Breast epithelium (tissue), 3 donors: ENCODE results near the gene CDH1.

Experiments used
- POLR2A ChIP-seq: fragments of 450-650 bp; IDR thresholded peaks from one replicate; pipeline ENCODE4 v1.6.1; 2016; ENCODE audit warnings: antibody characterized with exemption, mild to moderate bottlenecking, moderate library complexity
- TF ChIP-seq, protein P1 (sequence below), 3 donors: fragments of 450-650 bp; IDR thresholded peaks; one replicate each; pipeline ENCODE4 v1.5.1; 2016 to 2017; ENCODE audit warnings: antibody characterized with exemption in 3 of 3, mild to moderate bottlenecking in 3 of 3, moderate library complexity in 3 of 3

DNA sequence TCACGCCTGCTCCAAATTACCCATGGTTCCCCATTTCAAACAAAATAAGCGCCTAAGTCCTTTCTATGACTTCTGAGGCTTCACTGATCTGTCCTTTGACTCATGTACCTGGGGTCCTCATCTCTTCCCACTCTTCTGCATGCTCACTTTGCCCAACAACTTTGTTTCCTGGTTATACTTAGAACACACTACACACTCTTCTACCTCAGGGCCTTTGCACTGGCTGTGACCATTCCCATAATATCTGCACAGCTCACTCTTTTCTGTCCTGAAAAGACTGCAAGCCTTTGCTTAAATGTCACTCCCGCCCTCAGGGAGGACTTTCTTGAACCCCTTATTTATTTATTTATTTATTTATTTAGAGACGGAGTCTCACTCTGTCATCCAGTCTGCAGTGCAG lies 14.1 kb downstream of the CDH1 start:
- TF ChIP-seq POLR2A, result no peak
- TF ChIP-seq, protein P1, sequence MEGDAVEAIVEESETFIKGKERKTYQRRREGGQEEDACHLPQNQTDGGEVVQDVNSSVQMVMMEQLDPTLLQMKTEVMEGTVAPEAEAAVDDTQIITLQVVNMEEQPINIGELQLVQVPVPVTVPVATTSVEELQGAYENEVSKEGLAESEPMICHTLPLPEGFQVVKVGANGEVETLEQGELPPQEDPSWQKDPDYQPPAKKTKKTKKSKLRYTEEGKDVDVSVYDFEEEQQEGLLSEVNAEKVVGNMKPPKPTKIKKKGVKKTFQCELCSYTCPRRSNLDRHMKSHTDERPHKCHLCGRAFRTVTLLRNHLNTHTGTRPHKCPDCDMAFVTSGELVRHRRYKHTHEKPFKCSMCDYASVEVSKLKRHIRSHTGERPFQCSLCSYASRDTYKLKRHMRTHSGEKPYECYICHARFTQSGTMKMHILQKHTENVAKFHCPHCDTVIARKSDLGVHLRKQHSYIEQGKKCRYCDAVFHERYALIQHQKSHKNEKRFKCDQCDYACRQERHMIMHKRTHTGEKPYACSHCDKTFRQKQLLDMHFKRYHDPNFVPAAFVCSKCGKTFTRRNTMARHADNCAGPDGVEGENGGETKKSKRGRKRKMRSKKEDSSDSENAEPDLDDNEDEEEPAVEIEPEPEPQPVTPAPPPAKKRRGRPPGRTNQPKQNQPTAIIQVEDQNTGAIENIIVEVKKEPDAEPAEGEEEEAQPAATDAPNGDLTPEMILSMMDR (IDR thresholded peaks at IDR 0.05), result no peak
